ENCODE data around the gene SMIM45.

SMIM45 gene

GRCh38 chr22:41987276-41987675, 35.3 kb downstream of the SMIM45 start:
- CTCF ChIA-PET = interaction anchor here (0.5 to 1.1 kb wide), 4 partner anchors 29 to 126 kb away, joined by 3 to 5 read pairs (median 3); partner anchors contain the start of gene NDUFA6
- TF ChIP-seq RELA (CRISPR knock-in tag; IDR thresholded peaks at IDR 0.05; ENCODE audit: borderline replicate concordance) = no peak
- no peak for TF ChIP-seq CDX4 (CRISPR knock-in tag; IDR thresholded peaks at IDR 0.05; ENCODE audit: borderline replicate concordance)
- TF ChIP-seq TP53 (CRISPR knock-in tag; IDR thresholded peaks at IDR 0.05) = no peak
- no peak for TF ChIP-seq NR2C2 (CRISPR knock-in tag; IDR thresholded peaks at IDR 0.05)
- TF ChIP-seq NFYB (CRISPR knock-in tag; conservative IDR thresholded peaks at IDR 0.05; ENCODE audit: low read depth) = no peak
- TF ChIP-seq USF1 (CRISPR knock-in tag; IDR thresholded peaks at IDR 0.05) = no peak
- no peak for TF ChIP-seq FOXP4 (CRISPR knock-in tag; IDR thresholded peaks at IDR 0.05)
- Mint-ChIP-seq H3K36me3 (peaks cover 14% of the 10 kb centered on the region), H3K4me1 (no peaks in the 10 kb centered on the region), H3K4me3 (no peak overlapping the region), H3K27me3 (ENCODE audit: low read depth) (no peaks in the 10 kb centered on the region; the same call in 1 of the 2 replicates), H3K27ac (no peak overlapping the region), H3K9me3 (no peaks in the 10 kb centered on the region)
- DNase-seq (ENCODE audit: low spot score) (no peak), ATAC-seq (no peak)
- POLR2A ChIA-PET = no interaction called here

- no peaks in the 10 kb centered on the region for H3K4me1 Mint-ChIP-seq
- peaks cover 21% of the 10 kb centered on the region for H3K36me3 Mint-ChIP-seq
- H3K4me3 Mint-ChIP-seq = no peak overlapping the region
- ChIA-PET POLR2A (no interaction called here), CTCF (no interaction called here)
- ATAC-seq (no peak), DNase-seq (ENCODE audit: low spot score) (no peak)
- no peak for TF ChIP-seq ELF4 (CRISPR knock-in tag; IDR thresholded peaks at IDR 0.05; ENCODE audit: low read depth)
- TF ChIP-seq ESRRA (CRISPR knock-in tag; IDR thresholded peaks at IDR 0.05; ENCODE audit: borderline replicate concordance) = no peak
- TF ChIP-seq NFATC4 (CRISPR knock-in tag; IDR thresholded peaks at IDR 0.05) = no peak
- no peak for TF ChIP-seq ETV6 (CRISPR knock-in tag; IDR thresholded peaks at IDR 0.05)
- TF ChIP-seq ZSCAN18 (CRISPR knock-in tag; IDR thresholded peaks at IDR 0.05) = no peak
- no peak for TF ChIP-seq PREB (CRISPR knock-in tag; IDR thresholded peaks at IDR 0.05; ENCODE audit: borderline replicate concordance)
- no peak for TF ChIP-seq ZNF423 (CRISPR knock-in tag; IDR thresholded peaks at IDR 0.05)
- no peak for TF ChIP-seq ZNF281 (CRISPR knock-in tag; IDR thresholded peaks at IDR 0.05)
- TF ChIP-seq E2F1 (CRISPR knock-in tag; IDR thresholded peaks at IDR 0.05) = no peak
- TF ChIP-seq NR2C2 (CRISPR knock-in tag; IDR thresholded peaks at IDR 0.05) = no peak
- TF ChIP-seq USF2 (CRISPR knock-in tag; IDR thresholded peaks at IDR 0.05) = no peak
- no peak for TF ChIP-seq ATF6 (CRISPR knock-in tag; IDR thresholded peaks at IDR 0.05)
- TF ChIP-seq ZNF396 (CRISPR knock-in tag; IDR thresholded peaks at IDR 0.05; ENCODE audit: borderline replicate concordance) = no peak
- no peak for TF ChIP-seq ZNF219 (CRISPR knock-in tag; IDR thresholded peaks at IDR 0.05; ENCODE audit: borderline replicate concordance)
- no peak for TF ChIP-seq JUN (CRISPR knock-in tag; IDR thresholded peaks at IDR 0.05)
- TF ChIP-seq SP1 (CRISPR knock-in tag; conservative IDR thresholded peaks at IDR 0.05) = no peak
- no peak for TF ChIP-seq TP53 (CRISPR knock-in tag; IDR thresholded peaks at IDR 0.05)
- H3K27me3 Mint-ChIP-seq (ENCODE audit: low read depth) = no peaks in the 10 kb centered on the region; the same call in 1 of the 2 replicates
- H3K27ac Mint-ChIP-seq = no peak overlapping the region
- no peaks in the 10 kb centered on the region for H3K9me3 Mint-ChIP-seq
Measured at GRCh38 chr22:41989246-41989645, 37.3 kb downstream of the SMIM45 start.
